PC-3 (cell line): ENCODE measurements around the gene CCDC28B.

Source experiments
- EZH2 ChIP-seq: fragments of 300-600 bp; sonication (generic); IDR thresholded peaks from one replicate; pipeline ENCODE4 v1.6.1; 2017; ENCODE audit warnings: antibody characterized with exemption, mild to moderate bottlenecking, low read length; ENCODE audit not compliant: unreplicated experiment
- TF ChIP-seq, protein P1 (sequence below): fragments of 300-600 bp; sonication (generic); conservative IDR thresholded peaks from 2 replicates; pipeline ENCODE4 v1.5.1; 2017; ENCODE audit warnings: antibody characterized with exemption, low read depth, mild to moderate bottlenecking, low read length

DNA sequence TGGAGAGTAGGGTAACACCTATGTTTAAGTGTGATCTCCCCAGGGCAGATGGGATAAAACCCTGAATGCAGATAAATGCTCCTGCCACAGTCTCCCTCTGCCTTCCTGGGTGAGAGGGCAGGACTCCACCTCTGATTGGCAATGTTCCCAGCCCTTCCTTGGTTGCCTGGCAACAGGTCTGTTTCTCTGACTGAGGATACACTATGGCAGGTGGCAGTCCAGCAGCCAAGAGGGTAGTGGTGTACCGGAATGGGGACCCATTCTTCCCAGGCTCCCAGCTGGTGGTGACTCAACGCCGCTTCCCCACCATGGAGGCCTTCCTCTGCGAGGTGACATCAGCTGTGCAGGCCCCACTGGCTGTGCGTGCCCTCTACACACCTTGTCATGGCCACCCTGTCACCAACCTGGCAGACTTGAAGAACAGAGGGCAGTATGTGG, 8.5 kb downstream of the CCDC28B start, which contains the start of gene DCDC2B:
- TF ChIP-seq, protein P1, sequence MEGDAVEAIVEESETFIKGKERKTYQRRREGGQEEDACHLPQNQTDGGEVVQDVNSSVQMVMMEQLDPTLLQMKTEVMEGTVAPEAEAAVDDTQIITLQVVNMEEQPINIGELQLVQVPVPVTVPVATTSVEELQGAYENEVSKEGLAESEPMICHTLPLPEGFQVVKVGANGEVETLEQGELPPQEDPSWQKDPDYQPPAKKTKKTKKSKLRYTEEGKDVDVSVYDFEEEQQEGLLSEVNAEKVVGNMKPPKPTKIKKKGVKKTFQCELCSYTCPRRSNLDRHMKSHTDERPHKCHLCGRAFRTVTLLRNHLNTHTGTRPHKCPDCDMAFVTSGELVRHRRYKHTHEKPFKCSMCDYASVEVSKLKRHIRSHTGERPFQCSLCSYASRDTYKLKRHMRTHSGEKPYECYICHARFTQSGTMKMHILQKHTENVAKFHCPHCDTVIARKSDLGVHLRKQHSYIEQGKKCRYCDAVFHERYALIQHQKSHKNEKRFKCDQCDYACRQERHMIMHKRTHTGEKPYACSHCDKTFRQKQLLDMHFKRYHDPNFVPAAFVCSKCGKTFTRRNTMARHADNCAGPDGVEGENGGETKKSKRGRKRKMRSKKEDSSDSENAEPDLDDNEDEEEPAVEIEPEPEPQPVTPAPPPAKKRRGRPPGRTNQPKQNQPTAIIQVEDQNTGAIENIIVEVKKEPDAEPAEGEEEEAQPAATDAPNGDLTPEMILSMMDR: no peak
- TF ChIP-seq EZH2: no peak
